ENCODE data around the gene TMEM52.

- no peak for TF ChIP-seq CTCF (IDR thresholded peaks at IDR 0.05)
- TF ChIP-seq EP300 (IDR thresholded peaks at IDR 0.05): no peak
Measured at GRCh38 chr1:1920057-1920607, 1.1 kb upstream of the TMEM52 start.

Data from ovary (tissue), 3 donors.